Cerebellar cortex (tissue), 1 donor: ENCODE data around the gene SPAG9.
"Not testable (repeated sequence)": the region's sequence is repeated elsewhere in the genome, so short reads cannot be mapped to it uniquely, and the experiment has no call there.

Experiments used
- DNase-seq: peaks from one replicate; pipeline ENCODE4 v3.0.0-alpha.2; 2015; ENCODE audit warnings: low spot score

The SPAG9 gene

DNA sequence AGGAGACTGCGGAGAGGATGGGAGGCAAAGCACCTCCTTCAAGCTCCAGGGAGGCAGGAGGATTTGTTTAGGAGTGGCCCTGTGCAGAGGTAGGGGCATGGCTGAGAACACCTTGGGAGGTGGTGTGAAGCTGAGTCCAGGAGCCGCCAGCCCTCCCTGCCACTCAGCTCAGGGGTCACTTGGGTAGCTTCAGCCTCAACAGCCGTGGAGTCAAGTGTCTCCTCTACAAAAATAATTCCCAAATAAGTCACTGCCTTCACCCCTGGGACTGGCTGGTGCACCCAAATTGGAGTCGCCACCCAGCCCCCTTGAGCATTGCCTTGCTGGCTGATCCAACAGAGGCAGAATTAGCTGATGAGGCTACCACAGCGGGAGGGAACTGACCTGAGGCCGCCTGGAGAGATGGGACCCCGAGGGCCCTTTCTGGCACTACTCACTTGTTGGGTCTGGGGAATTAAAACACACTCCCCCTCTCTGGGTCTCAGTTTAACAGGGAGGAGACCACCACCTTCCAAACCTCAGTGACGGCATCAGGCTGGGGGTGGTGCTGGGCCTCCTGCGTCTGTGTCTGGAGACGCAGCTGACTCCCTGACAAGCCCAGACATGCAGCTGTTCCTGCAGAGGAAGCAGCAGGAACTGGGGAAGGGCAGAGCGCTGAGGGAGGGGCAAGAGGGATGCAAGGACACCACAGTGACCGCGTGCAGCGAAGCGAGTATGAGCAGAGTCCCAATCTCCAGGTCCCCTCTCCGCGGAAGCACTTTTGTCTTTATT lies 166.7 kb downstream of the SPAG9 start:
- DNase-seq = peak; percentile 55

DNA sequence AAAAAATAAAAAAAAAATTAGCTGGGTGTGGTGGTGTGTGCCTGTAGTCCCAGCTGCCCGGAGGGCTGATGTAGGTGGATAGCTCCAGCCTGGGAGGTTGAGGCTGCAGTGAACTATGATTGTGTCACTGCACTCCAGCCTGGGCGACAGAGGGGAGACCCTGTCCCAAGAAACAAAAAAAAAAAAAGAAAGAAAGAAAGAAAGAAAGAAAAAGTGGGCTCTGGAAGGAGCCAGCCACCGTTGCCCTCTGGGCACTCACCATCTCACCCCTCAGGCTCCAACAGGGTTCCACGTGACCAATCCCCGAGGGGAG lies 167.2 kb downstream of the SPAG9 start:
- DNase-seq = no peak

DNA sequence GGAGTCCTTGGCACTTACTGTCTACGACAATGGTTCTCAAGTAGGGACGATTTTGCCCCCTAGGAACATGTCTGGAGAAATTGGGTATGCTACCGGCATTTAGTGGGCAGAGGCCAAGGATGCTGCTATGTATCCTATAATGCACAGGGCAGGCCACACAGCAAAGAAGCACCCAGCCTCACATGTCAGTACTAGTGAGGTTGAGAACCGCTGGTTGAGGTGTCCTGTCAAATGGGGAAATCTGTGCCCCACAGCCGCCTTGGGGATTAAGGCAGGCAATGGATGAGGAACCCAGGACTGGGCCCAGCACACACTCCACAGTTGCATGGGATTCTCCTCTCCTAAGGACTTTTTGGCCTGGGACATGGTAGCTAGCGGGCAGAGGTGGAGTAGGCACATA lies 167.8 kb downstream of the SPAG9 start:
- no peak for DNase-seq

DNA sequence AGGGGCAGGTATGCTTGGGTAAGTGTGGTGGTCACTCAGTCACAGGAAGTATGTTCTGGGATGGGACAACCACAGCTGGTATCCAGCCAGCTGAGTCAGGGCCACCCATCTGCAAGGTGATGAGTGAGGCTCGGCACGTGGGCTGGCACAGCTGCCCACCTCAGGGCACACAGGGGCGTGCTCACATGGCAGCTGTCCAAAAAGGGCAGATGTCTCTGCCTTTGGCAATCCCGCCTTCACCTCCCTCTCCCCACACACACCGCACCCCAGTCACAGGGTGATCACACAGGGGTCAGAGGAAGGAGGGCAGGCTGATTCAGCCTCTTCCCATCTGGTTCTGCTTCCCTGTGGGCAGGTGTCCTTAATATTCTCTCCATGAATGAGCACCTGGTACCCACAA lies 168.7 kb downstream of the SPAG9 start:
- DNase-seq = no peak

DNA sequence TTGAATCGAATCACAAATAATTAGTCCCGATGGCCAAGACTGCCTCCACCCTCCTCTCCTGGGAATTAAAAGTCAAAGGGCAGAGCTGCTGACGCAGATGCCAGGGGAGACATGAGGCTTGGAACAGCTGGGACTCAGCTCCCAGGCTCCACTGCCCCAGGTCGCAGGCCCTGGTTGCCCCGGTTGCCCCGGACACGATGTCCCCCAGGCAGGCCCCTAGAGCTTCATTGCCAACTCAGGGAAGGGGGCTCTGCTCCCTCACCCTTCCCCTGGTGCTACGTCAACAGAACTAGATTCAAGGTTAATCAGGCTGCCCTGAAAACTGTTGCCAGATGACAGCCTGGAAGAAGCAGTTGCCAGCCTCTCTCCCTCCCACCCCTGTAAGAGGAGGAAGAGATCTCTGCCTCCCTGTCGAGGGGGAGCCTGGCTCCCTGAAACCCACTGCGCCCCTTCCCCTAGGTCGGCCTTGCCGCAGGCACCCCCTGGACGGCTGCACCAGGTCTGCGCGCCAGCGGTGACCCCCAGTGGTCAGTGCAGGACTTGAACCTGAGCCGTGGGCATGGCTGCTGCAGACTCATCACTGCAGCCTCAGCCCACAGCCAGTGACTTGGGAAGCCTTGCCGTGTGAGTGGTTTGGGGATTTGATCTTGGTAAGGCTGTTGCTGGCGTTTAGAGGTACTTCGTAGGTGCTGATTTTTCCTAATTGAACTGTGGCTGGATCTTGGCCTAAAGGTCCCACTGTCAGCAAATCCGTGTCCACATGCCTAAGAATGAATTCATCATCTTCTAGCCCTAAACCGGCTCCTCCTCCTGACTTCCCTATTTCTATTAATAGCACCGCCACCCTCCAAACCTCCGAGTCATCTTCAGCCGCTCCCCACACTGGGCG lies 170.4 kb downstream of the SPAG9 start:
- peak; percentile 81 for DNase-seq

DNA sequence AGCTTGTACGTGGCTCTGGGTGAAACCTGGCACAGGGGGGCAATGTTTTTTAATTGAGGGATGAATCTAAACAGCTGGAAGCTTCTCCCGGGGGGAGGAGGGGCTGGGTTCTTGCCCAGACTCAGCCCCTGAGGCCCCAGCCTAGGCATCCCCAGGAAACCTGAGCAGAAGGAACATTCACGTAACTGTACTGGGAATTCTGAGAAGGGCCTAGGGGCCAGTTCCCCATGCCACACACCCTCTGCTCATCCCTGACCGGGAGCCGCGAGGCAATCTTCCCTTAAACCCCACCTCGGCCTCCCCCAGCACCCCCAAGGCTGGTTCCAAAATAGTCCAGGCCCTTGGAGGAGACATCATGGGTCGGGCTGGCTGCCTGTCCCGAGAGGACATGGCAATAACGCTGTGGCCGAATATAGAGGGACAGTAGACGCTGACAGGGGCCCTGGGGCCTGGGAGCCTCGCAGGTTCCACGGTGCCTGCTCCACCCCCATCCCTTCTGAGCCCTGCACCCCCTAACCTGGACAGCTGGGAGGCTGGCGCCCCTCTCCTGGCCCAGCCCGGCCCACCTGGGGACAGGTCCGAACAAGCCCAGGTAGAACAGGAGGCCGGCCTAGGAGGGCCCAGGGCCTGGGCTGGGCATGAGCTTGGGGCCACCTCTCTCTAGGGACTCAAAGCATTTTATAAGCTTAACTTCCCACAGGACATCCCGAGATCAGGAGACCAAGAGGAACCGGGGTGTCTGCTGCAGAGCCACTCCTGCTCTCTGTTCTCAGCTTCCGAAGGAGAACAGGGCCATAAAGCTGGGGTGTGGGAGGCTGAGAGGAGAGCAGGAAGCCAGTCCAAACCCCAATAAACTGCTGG lies 171.3 kb downstream of the SPAG9 start:
- no peak for DNase-seq

DNA sequence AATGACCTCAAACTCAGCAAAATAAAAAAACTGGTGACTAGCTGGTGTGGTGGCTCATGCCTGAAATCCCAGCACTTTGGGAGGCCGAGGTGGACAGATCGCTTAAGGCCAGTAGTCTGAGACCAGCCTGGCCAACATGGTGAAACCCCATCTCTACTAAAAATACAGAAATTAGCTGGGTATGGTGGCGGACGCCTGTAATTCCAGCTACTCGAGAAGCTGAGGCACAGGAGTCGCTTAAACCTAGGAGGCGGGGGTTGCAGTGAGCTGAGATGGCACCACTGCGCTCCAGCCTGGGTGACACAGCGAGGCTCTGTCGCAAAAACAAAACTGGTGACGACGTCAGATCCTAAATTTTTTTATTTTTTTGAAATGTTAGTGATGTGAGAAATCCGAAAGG lies 172.0 kb downstream of the SPAG9 start:
- no peak for DNase-seq

DNA sequence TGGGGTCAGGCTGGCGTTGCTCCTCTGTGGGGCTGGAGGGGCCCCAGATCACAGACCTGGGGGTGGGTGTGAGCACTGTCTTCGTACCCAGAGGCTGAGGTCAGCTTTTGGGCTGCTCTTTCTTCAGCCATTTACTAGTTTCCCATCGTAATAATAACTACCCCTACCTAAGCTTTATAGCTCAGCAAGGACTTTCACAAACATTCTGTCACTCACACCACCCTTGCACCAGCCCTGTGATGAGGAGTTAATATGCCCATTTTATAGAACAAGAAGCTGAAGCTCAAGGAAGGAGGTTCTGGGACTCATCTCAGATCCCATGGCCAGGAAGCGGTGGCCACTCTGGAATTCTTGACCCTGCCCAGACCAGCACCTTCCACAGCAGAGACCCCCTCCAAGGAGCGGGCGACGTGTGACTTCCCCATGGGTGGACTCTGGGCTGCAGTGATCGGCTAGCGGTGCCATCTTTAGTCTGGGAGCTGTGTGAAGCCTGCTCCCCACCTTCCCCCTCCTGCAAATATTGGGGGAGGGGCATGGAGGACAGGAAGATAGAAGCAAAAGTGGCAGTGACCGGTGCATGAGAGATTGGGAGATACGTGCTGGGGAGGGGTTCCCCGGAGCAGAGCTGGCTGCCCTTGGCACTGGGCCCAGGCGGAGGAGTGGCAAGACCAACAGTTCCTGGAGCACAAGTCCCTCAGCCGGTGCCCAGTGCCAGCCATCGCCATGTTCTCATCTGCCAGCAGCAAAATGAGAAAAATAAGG lies 172.7 kb downstream of the SPAG9 start:
- peak; percentile 62 for DNase-seq

DNA sequence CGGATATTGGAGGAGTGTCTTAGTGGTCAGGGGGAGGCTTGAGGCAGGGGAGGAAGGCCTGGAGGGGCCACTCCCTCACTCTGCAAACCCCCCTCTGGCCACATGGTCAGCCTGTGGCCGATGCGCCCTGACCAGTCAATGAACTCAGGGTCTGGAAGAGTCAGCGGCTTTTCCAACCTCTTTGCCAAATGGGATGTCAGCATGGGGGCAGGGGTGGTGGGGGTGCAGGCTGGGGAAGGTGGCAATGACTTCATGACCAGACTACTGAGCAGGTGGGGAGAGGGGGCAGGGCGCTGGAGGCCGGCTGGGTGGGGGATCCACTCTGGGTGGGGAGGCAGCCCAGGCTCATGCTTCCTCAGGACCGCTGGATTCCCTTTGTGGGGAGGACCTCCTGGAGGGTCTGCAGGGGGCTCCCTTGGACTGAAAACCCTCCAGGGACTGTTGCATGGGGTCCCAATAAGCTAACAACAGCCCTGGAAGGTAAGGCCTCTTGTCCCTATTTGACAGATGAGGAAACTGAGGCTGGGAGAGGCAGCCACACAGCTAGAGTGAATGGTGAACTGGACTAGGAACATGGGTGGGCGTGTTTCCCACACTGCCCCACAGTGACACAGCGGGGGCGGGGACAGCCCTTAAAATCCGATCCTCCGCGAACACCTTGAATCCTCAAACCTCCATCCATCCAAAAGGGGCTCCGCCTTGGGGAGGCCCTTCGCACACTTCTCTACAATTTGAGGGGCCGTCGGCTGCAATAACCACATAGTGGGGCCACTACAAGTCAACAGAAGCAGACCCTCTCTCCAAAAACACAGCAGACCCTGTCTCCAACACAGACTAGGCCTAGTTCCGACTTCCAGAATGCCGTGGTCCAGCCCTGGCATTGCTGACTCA lies 173.5 kb downstream of the SPAG9 start:
- no peak for DNase-seq

DNA sequence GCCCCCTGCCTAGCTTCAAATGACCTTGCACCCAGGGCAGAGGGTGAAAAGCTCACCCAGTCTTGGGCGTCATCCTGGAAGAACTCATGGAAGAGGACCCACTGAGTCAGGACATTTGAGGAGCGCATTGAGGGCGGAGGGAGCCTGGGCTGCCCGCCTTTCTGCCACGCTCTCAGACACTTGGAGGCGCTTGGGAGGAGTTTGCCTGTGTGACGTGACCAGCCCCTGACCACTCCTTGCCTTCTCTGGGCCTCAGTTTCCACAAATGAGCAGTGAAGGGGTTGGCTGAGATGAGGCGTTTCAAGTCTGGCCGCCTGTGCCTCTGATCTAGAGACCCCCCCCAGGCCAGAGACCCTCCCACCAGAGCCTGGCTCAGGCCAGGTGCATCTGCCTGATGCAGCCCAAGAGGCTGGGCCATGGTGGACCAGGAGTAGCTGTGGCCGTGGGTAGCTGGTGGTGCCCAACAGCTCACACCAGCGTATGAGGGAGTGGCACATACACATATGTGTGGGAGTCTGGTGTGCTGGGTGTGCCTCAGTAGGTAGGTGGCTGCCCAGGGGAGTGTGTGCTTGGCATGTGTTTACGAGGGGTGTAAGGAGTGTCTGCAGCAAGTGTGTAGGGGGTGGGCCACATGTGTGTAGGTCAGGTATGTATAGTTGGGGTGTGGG lies 174.3 kb downstream of the SPAG9 start:
- no peak for DNase-seq

DNA sequence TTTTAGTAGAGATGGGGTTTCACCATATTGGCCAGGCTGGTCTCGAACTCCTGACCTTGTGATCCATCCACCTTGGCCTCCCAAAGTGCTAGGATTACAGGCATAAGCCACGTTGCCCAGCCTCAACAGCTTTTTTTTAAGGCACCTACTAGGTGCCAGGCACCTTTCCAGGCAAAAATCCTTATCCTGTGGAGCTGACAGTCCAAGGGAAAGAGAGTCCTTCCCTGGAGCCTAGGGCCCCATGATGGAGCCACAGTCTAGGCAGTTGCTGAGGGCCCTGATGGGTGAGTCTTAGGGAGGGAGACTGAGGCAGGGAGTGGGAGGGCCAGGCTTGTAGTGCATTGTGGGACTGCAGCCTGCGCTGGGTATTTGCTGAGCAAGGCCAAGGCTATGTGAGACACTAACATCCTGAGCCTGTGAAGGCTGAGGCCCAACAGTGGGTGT lies 174.9 kb downstream of the SPAG9 start:
- DNase-seq = no peak

DNA sequence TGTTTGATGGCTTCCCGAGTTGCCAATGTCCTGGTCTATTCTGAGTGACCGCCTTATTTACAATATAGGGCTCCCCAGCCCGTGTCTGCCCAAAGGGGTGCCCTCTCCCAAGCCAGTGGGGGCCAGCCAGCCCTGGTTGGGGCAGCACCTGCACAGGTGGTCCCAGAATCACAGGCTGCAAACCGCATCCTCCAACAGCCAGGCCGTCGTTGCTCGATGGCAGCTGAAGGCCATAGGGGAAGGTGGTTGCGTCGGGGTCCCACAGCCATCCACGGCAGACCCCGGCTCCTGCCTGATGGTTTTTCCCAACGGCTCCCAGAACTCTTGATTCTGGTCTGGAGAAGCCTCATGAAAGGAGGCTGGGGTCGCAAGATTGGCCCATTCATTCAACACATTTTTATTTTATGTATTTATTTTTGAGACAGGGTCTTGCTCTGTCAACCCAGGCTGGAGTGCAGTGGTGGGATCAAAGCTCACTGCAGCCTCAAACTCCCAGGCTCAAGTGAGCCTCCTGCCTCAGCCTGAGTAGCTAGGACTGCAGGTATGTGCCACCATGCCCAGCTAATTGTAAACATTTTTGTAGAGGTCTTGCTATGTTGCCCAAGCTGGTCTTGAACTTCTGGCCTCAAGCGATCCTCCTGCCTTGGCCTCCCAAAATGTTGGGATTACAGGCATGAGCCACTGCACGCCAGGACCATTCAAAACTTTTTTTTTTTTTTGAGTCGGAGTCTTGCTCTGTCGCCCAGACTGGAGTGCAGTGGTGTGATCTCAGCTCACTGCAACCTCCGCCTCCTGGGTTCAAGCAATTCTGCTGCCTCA lies 175.6 kb downstream of the SPAG9 start:
- no peak for DNase-seq

DNA sequence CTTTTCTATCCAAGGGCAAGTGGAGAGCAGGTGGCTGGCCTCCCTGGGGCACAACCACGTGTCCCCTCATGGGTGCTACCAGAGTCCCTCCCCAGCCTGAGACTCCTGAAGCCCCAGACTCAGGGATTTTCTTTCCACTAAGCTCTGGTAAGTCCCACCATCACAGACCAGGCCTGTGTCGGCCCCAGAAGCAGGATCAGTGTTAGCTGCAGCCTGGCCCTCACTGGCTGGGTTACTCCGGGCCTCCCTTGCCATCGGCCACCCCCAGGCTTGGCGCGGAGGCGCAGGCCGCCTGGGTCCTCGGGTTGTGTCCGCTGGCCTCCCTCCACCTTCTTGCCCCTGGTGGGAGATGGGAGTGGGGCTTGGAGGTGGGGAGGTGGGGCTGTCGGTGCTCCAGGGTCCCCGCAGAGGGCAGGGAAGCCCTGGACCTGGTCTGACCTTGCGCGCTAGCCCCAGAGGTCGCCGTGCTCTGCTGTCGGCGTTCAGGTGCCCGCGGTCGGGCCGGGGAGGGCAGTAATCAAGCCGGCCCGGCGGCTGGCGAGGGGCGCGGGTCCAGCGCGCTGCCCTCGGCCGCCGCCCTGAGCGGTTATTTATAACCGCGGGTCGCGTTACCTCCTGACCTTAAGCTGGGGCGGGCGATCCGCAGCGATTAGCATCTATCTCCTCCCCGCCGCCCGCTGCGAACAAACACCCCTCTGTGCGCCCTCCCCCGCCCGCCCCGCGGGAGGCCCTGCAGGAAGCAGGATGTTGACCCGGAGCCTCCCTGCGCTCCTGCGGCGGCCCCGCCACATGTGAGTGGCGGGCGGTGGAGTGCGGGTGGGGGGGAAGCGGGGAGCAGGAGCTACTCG lies 176.4 kb downstream of the SPAG9 start:
- no peak for DNase-seq

DNA sequence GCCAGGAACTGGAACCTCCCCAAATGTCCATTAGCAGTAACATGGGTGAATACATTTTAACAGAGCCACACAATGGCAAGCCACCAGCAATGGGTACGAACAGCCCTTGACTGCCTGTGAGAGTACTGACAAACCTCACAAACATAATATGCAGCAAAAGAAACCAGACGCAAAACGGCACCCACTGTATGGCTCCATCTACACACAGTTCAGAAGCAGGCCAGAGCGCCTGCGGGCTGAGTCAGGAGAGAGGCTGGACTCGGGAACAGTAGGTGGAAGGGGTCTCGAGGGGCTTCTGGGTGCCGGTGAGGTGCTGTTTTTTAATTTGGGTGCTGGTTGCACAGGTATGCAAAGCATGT lies 177.1 kb downstream of the SPAG9 start:
- no peak for DNase-seq

DNA sequence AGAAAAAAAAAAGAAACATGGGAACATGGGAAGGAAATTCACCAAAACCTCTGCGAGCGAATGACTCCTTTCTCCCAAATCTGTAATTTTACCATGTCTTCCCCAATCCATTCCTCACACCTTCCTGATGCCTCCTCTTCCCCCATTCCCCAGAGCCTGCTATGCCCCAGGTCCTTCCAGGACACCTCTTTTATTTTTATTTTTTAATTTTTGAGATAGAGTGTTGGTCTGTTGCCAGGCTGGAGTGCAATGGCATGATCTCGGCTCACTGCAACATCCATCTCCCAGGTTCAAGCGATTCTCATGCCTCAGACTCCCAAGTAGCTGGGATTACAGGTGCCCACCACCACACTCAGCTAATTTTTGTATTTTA lies 179.0 kb downstream of the SPAG9 start:
- not testable (repeated sequence) for DNase-seq

DNA sequence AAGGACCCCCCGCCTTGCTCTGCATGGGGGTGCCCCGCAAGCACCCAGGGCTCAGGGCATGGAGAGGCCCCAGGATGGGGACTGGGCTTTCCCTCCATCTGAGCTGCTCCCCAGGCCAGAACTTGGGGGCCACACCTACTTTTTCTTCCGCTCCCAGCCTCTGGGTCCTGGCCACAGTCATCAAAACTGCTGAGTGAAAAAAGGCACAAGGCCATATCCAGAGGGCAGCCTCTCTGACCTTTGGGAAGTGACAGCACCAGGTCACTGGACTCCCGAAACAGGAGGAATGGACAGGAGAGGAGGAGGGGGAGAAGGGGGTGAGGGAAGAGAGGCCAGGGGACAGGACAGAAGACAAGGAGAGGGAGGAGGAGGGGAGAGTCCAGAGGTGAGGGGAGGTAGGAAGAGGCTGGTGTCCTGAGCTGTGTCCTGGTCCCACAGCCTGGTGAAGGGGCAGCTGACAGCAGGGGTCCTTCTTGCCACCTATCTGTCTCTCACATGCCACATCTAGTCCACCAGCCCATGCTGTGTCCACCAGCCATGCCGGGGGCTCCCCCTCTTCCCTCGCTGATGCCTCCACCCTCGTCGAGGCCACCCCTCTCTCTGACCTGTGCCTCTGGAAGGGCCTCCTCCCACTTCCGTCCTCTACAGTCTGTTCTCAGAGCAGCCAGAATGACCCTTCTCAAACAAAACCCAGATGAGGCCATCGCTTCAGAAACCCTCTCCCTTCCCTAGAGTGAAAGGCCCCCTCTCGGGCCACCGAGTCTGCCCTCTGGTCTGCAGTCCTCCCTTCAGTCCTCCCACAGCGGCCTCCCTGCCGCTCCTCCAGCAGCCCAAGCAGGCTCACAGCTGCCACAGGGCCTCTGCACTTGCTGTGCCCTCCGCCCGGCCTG lies 180.6 kb downstream of the SPAG9 start:
- DNase-seq = no peak

DNA sequence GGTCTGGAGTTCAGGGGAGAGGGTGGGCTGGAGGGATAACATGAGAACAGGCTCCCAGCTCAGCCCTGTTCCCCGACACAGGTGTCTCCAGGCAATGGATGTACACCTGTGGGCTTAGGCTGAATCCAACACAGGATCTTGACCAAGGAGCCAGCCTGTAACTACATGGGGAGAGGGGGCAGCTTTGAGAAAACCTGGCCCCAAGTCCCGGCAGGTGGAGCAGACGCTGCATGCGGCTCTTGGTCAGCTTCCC lies 181.2 kb downstream of the SPAG9 start:
- DNase-seq = no peak
